GM12865 (cell line): ENCODE results near the gene NDST4.
A peak's percentile ranks its signal among the peaks of the same experiment; 100 is the strongest.

Source experiments
- DNase-seq: peaks from one replicate; pipeline ENCODE4 v3.0.0; 2010; ENCODE audit warnings: low read depth
- H3K4me3 ChIP-seq: 2 replicates; pipeline ENCODE4 v1.5.1; 2011; ENCODE audit warnings: mild to moderate bottlenecking, low read depth, low read length, control low read depth
- TF ChIP-seq, protein P1 (sequence below): IDR thresholded peaks from 2 replicates; pipeline ENCODE4 v1.5.1; 2011; ENCODE audit warnings: low read length, control low read depth, low read depth, inconsistent platforms; ENCODE audit not compliant: insufficient read depth; ENCODE audit errors: missing control alignments

Gene NDST4

DNA sequence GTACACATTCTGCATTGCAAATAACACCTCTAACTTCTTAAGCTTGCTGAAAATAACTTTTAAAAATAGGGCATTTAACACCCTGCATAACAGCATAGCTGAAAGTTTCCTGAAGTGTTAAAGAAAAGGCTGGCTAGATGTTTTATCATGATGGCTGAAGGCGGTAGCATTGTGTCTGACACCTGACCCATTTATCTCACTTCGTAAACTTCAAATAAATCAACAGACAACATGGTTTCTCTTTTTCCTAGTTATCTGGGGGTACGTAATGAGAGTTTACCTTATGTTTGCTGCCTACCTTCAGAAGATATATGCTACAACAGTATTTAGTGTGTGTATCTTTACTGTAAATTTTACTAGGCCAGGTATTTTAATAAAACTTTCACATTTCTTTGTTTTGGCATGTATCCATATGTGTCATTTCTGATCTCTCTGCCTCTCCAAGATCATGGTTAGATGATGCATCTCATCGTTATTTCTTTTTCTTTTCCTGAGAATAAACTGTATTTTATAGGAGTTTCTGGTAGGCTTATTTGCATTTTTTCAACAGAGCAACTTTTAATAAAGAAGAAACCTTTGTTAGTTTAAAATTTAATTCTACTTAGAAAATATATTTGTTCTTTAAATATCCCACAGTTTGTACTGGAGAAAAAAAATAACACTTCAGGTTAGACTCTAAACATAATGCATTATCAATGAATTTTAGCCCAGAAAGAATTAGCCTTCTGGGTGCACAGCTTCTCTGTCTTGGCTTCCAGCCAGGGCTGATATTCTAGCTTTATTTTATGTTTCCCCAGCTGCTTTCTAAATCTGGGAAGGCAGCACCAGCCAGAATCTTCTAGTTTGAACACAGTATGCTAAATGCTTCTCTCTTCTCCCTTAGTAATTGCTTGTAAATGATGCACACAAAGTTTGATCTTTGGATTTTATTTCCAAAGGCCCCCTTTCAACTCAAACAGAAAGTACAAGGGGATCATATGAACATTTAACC is 2.9 kb downstream of the NDST4 start:
- no peak for DNase-seq
- TF ChIP-seq, protein P1, sequence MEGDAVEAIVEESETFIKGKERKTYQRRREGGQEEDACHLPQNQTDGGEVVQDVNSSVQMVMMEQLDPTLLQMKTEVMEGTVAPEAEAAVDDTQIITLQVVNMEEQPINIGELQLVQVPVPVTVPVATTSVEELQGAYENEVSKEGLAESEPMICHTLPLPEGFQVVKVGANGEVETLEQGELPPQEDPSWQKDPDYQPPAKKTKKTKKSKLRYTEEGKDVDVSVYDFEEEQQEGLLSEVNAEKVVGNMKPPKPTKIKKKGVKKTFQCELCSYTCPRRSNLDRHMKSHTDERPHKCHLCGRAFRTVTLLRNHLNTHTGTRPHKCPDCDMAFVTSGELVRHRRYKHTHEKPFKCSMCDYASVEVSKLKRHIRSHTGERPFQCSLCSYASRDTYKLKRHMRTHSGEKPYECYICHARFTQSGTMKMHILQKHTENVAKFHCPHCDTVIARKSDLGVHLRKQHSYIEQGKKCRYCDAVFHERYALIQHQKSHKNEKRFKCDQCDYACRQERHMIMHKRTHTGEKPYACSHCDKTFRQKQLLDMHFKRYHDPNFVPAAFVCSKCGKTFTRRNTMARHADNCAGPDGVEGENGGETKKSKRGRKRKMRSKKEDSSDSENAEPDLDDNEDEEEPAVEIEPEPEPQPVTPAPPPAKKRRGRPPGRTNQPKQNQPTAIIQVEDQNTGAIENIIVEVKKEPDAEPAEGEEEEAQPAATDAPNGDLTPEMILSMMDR: no peak
- H3K4me3 ChIP-seq: no peak overlapping the region

DNA sequence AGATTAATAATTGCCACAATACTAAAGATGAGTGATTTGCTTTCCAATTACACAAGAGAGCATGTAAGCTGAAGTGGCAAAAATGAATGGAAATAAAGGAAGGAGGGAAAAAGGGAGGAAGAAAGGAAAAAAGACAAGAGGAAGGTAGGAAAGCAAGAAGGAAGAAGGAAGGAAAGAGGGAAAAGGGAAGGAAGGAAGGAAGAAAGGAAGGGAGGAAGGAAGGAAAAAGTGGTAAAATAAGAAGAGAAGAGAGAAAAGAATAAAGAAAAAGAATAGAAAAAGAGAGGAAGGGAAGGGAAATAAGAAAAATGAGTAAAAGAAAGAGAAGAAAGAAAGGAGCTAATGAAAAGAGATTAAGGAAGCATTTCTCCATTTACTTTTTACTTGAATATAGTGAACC is 4.6 kb downstream of the NDST4 start:
- TF ChIP-seq, protein P1: no peak
- no peak overlapping the region for H3K4me3 ChIP-seq
- DNase-seq: no peak

DNA sequence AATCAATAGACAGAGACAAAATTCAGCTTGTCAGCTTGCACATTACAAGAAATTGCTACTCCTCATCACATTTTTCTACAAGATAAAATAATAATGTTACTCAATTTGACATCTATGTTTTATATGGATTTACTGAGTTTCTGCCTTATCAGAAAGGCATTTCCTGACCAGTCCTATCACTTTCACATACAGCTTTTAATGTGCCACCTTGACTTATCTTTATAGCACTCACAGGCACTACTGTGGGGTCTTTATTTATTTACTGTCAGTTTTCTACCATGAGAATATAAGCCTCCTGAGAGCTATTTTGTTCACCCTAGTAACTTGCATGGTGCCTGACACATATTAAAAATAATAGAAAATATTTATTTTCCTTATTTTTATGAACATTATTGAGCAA is 6.0 kb downstream of the NDST4 start:
- no peak overlapping the region for H3K4me3 ChIP-seq
- TF ChIP-seq, protein P1: no peak
- DNase-seq: no peak

DNA sequence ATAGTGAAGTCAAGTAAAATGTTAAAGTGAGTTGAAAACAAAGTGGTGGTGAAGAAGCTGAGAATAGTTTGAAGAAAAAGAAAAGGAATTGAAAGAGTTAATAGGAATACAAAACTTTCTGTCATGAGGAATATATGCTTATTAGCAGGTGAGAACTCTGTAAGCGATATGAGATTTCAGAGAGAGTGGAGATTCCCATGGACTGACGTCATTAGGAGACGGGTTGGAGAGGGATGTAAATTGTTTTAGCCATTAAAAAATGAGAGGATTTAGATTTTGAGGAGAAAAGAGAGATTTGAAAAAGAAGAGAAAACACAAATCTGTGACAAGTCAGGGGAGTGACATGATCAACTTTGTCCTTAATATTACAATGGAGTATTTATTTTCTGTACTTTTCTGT is 11.7 kb downstream of the NDST4 start:
- no peak overlapping the region for H3K4me3 ChIP-seq
- no peak for DNase-seq
- TF ChIP-seq, protein P1: no peak

DNA sequence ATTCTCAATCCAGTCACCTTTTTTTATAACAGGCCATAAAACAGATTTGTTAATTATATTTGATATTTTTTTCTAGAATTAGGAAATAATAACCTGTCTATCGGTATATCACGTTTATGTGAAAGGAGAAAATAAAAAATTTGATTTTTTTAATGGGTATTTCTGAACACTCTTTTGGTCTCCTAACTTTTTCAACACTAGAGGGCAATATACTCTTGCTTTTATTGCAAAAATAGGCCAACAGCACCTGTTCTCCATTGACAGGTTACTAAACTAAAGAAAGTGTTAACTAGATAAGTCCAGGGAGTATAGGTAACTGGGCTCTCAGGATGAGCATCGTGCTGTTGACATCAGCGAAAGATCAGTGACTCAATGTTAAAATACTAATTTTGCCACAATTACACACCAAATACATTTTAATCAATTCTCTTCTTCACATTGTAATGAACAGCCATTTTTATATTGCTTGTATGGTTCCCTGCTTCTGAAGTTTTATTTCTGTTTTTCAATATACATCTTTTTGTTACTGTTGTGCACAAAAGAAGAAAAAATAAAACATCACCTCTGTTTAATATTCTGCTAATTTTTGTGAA is 22.8 kb downstream of the NDST4 start:
- DNase-seq: peak; percentile 38
- H3K4me3 ChIP-seq: no peak overlapping the region
- TF ChIP-seq, protein P1: peak; percentile 44

DNA sequence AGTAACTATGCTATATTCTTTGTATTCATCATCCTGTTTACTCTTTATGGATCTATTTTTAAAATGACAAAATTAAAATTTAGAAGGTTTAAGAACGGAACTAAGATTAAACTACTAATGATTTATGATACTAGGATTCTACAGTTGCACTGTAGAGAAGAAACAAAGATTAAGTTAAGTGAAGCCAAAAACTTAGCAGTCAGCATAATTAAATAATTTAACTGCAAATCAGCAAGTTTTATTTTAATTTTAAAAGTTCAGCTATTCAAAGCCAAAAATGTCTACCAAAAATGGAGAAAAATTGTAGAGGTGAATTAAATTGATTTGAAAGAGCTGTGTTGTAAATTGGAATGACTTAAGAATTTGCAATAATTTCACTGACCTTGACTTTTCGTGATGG is 30.8 kb downstream of the NDST4 start:
- DNase-seq: no peak
- H3K4me3 ChIP-seq: no peak overlapping the region
- TF ChIP-seq, protein P1: no peak
